GM06990 (cell line): ENCODE results near the gene ATP6V0D1.

ENCODE experiments used
- DNase-seq: peaks from one replicate; pipeline ENCODE4 v3.0.0-alpha.2; 2011; ENCODE audit not compliant: insufficient read length; ENCODE audit errors: extremely low read depth
- H3K27me3 ChIP-seq: replicated peaks from 2 replicates; pipeline ENCODE4 v1.6.0; 2011; ENCODE audit warnings: low read length; ENCODE audit not compliant: control insufficient read depth, insufficient read depth
- H3K36me3 ChIP-seq: 2 replicates; pipeline ENCODE4 v1.5.1; 2011; ENCODE audit warnings: low read length; ENCODE audit not compliant: control insufficient read depth, insufficient read depth
- H3K4me3 ChIP-seq: replicated peaks from 2 replicates; pipeline ENCODE4 v1.5.1; 2011; ENCODE audit warnings: low read depth, mild to moderate bottlenecking, control low read depth, low read length
- TF ChIP-seq, protein P1 (sequence below): IDR thresholded peaks from 2 replicates; pipeline ENCODE4 v1.5.1; 2011; ENCODE audit warnings: low read length, control low read depth, mild to moderate bottlenecking, inconsistent platforms; ENCODE audit not compliant: insufficient read depth, poor library complexity, severe bottlenecking

Gene ATP6V0D1

DNA sequence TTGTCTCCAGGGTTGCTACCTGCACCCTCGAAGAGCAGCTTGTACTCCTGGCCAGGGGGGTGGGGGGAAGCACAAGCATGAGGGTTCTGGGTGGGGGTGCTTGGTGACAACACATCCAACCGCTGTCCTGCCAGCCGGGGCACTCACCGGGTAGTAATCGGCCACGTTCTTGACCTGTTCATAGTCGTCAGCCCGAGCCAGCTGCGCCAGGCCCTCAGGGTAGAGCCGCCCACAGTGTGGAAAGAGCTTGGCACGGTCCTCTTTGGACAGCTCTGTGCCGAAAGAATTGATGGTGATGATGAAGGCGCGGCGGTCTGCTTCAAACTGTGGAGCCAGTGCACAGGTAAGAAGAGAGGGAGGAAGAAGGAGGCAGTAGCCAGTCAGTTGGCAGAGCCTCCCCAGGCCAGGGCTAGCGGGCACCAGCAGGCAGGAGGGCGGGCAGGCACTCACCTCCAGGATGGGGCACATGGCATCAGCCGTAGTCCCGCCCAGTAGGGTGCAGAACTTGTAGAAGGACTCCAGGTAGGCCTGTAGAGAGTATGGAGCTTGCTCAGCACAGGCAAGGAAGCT, 42.0 kb downstream of the ATP6V0D1 start:
- peaks cover 39% of the 10 kb centered on the region for H3K36me3 ChIP-seq
- no peak overlapping the region for H3K4me3 ChIP-seq
- TF ChIP-seq, protein P1, sequence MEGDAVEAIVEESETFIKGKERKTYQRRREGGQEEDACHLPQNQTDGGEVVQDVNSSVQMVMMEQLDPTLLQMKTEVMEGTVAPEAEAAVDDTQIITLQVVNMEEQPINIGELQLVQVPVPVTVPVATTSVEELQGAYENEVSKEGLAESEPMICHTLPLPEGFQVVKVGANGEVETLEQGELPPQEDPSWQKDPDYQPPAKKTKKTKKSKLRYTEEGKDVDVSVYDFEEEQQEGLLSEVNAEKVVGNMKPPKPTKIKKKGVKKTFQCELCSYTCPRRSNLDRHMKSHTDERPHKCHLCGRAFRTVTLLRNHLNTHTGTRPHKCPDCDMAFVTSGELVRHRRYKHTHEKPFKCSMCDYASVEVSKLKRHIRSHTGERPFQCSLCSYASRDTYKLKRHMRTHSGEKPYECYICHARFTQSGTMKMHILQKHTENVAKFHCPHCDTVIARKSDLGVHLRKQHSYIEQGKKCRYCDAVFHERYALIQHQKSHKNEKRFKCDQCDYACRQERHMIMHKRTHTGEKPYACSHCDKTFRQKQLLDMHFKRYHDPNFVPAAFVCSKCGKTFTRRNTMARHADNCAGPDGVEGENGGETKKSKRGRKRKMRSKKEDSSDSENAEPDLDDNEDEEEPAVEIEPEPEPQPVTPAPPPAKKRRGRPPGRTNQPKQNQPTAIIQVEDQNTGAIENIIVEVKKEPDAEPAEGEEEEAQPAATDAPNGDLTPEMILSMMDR, result no peak
- H3K27me3 ChIP-seq, result no peaks in the 10 kb centered on the region
- DNase-seq, result no peak

DNA sequence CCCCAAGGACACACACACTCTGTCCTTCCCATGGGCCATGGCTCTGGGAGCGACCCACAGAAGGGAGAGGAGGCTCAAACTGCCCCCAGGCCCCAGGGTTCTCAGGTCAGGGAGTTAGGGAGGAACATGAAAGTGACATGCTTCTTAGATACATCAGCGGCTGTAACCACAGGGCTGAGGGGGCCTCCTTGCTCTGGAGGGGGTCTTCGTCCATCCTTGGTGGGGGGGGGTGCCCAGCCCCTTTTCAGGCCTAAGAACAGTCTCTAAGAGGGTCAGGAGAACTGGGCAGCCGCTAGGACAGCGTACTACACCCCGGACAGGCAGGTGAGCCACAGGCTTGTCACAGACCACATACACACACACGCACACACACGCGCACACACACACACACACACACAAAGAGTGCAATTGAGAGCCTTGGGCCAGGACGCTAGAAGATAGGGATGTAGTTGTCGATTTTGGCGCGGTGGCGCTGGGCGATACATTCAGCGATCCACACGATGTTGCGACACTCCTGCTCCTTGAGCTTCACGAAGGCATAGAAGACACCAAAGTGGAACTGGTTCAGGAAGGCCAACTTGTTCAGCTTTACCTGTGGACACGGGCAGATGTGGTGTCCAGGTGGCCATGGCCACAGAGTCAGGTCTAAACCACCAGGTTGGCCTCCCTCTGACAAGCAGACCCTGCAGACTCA, 42.7 kb downstream of the ATP6V0D1 start:
- no peak for DNase-seq
- Histone ChIP-seq H3K4me3 (no peak overlapping the region), H3K27me3 (no peaks in the 10 kb centered on the region), H3K36me3 (peaks cover 33% of the 10 kb centered on the region)
- TF ChIP-seq, protein P1, result no peak

DNA sequence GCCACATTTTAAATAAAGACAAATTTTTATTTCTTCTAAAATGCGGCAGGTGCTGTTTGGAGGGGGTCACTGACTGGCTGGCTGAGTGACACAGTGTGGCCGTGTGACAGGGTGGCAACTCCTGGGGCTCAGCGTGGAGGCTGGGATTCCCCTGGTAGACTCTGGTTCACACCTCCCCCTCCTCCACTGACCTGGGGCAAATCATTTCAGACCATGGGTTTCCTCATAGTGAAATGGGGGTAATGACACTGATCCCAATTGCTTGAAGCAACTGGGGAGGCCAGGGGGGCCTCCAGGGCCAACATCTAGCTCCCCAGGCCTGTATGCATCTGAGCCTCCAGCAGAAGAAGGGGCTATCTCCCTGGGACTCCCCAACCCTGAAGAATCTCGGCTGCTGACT, 43.4 kb downstream of the ATP6V0D1 start:
- Histone ChIP-seq H3K4me3 (no peak overlapping the region), H3K27me3 (no peaks in the 10 kb centered on the region), H3K36me3 (peaks cover 30% of the 10 kb centered on the region)
- TF ChIP-seq, protein P1, result no peak
- no peak for DNase-seq

DNA sequence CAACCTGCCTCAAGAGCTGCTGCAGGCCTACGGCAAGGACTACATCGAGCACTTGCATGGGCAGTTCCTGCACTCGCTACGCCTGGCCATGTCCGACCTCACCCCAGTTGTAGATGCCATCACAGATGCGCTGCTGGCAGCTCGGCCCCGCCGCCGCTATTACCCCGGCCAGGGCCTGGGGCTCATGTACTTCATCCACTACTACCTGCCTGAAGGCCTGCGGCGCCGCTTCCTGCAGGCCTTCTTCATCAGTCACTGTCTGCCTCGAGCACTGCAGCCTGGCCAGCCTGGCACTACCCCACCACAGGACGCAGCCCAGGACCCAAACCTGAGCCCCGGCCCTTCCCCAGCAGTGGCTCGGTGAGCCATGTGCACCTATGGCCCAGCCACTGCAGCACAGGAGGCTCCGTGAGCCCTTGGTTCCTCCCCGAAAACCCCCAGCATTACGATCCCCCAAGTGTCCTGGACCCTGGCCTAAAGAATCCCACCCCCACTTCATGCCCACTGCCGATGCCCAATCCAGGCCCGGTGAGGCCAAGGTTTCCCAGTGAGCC, 44.2 kb downstream of the ATP6V0D1 start:
- Histone ChIP-seq H3K27me3 (peaks cover under 1% of the 10 kb centered on the region; the same call in 1 of the 2 replicates), H3K36me3 (peaks cover 27% of the 10 kb centered on the region), H3K4me3 (no peak overlapping the region)
- DNase-seq, result no peak
- TF ChIP-seq, protein P1, result no peak

DNA sequence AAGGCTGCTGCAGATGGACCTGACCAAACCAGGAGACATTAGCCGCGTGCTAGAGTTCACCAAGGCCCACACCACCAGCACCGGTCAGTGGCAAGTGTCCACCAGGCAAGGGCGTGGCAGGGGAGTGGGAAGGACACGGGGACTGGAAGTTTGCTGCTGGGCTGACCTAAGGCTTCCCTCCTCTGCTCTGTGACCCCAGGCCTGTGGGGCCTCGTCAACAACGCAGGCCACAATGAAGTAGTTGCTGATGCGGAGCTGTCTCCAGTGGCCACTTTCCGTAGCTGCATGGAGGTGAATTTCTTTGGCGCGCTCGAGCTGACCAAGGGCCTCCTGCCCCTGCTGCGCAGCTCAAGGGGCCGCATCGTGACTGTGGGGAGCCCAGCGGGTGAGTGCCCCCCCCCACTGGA, 45.2 kb downstream of the ATP6V0D1 start:
- no peak overlapping the region for H3K4me3 ChIP-seq
- H3K27me3 ChIP-seq, result peaks cover 2% of the 10 kb centered on the region; the same call in 1 of the 2 replicates
- TF ChIP-seq, protein P1, result no peak
- no peak for DNase-seq
- H3K36me3 ChIP-seq, result peaks cover 21% of the 10 kb centered on the region
